Mucosa of descending colon (tissue), 3 donors: Measurements from ENCODE around the gene KL. TPM values are rescaled to one million over a fixed set of nuclear protein-coding genes. Genes with fewer than 3 reads are reported as not detected.
A peak's percentile ranks its signal among the peaks of the same experiment; 100 is the strongest.

ENCODE experiments used
- ATAC-seq: fragments of 200-7000 bp; cut with Tn5 transposase; one replicate; pipeline ENCODE4 v1.9.1; 2020; ENCODE audit warnings: mild to moderate bottlenecking, moderate library complexity
- DNase-seq, 3 donors: peaks; one replicate each; pipeline ENCODE4 v3.0.0-alpha.2; 2020
- H3K36me3 ChIP-seq: fragments of 200-600 bp; one replicate; pipeline ENCODE4 v1.8.0; 2021; ENCODE audit warnings: low read depth, mild to moderate bottlenecking
- H3K4me1 ChIP-seq: fragments of 200-600 bp; one replicate; pipeline ENCODE4 v1.8.0; 2021; ENCODE audit warnings: low read depth, mild to moderate bottlenecking
- H3K4me3 ChIP-seq: fragments of 200-600 bp; one replicate; pipeline ENCODE4 v1.8.0; 2021; ENCODE audit warnings: mild to moderate bottlenecking
- H3K9me3 ChIP-seq: fragments of 200-600 bp; one replicate; pipeline ENCODE4 v1.8.0; 2021; ENCODE audit warnings: mild to moderate bottlenecking
- intact Hi-C, 2 donors: fragments of 100-400 bp; cut with DNase I in 1 of 2; cut with micrococcal nuclease in 1 of 2; formaldehyde crosslinking; loops; one replicate each; pipeline versions ENCODE4 v1.11.0 to v1.11.1; 2022; cut with DNase I, micrococcal nuclease
- total RNA-seq, 3 donors: library from RNA; stranded (reverse); fragmentation: NEBNext Ultra II Directional in 2 of 3; extraction: Animal tissue kit (Norgen Biotek cat#: 25700) in 2 of 3; gene quantifications; one replicate each; pipeline versions ENCODE4 v1.2.1 to v1.2.4, GENCODE V29; 2021 to 2023
- TF ChIP-seq, protein P1 (sequence below): fragments of 200-600 bp; IDR thresholded peaks from one replicate; pipeline ENCODE4 v1.8.0; 2022; ENCODE audit warnings: antibody characterized with exemption, mild to moderate bottlenecking
- donor health status: DM: no; HTN: no; CAD: no; lungs with moderate emphysema.
- donor health status: DM: no; HTN: no; CAD: no.
- donor health status: DM: no; HTN: yes; CAD: no.

KL gene
- total RNA-seq, 3 donors from 2014 or later, result 0.63 to 6.0 (median 0.84) TPM

GRCh38 chr13:33008946-33009722 is 7.1 kb upstream of the KL start:
- Histone ChIP-seq H3K9me3 (peaks cover 8% of the 10 kb centered on the region), H3K4me3 (no peak overlapping the region), H3K4me1 (no peaks in the 10 kb centered on the region), H3K36me3 (no peaks in the 10 kb centered on the region)
- ATAC-seq, result no peak
- DNase-seq, result no peak
- TF ChIP-seq, protein P1, sequence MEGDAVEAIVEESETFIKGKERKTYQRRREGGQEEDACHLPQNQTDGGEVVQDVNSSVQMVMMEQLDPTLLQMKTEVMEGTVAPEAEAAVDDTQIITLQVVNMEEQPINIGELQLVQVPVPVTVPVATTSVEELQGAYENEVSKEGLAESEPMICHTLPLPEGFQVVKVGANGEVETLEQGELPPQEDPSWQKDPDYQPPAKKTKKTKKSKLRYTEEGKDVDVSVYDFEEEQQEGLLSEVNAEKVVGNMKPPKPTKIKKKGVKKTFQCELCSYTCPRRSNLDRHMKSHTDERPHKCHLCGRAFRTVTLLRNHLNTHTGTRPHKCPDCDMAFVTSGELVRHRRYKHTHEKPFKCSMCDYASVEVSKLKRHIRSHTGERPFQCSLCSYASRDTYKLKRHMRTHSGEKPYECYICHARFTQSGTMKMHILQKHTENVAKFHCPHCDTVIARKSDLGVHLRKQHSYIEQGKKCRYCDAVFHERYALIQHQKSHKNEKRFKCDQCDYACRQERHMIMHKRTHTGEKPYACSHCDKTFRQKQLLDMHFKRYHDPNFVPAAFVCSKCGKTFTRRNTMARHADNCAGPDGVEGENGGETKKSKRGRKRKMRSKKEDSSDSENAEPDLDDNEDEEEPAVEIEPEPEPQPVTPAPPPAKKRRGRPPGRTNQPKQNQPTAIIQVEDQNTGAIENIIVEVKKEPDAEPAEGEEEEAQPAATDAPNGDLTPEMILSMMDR, result no peak
- intact Hi-C loops, result no loop called here

- no peak overlapping the region for H3K4me3 ChIP-seq
- ATAC-seq (no peak), DNase-seq (no peak)
- intact Hi-C loops, result no loop called here
- TF ChIP-seq, protein P1, result no peak
- H3K9me3 ChIP-seq, result peaks cover 8% of the 10 kb centered on the region
- no peaks in the 10 kb centered on the region for H3K36me3 ChIP-seq
- peaks cover 4% of the 10 kb centered on the region for H3K4me1 ChIP-seq
Measured at GRCh38 chr13:33011828-33012470, 4.3 kb upstream of the KL start.

- no peak for ATAC-seq
- Histone ChIP-seq H3K4me1 (peaks cover 4% of the 10 kb centered on the region), H3K9me3 (no peaks in the 10 kb centered on the region), H3K4me3 (no peak overlapping the region), H3K36me3 (no peaks in the 10 kb centered on the region)
- TF ChIP-seq, protein P1, result no peak
- intact Hi-C loops, result no loop called here
- no peak for DNase-seq
Measured at GRCh38 chr13:33014291-33014690, 1.9 kb upstream of the KL start.

GRCh38 chr13:33015241-33015668 is 968 bp upstream of the KL start:
- Histone ChIP-seq H3K9me3 (no peaks in the 10 kb centered on the region), H3K4me3 (no peak overlapping the region), H3K36me3 (no peaks in the 10 kb centered on the region), H3K4me1 (peaks cover 4% of the 10 kb centered on the region)
- DNase-seq (no peak), ATAC-seq (no peak)
- intact Hi-C loops, result no loop called here
- TF ChIP-seq, protein P1, result no peak

DNA sequence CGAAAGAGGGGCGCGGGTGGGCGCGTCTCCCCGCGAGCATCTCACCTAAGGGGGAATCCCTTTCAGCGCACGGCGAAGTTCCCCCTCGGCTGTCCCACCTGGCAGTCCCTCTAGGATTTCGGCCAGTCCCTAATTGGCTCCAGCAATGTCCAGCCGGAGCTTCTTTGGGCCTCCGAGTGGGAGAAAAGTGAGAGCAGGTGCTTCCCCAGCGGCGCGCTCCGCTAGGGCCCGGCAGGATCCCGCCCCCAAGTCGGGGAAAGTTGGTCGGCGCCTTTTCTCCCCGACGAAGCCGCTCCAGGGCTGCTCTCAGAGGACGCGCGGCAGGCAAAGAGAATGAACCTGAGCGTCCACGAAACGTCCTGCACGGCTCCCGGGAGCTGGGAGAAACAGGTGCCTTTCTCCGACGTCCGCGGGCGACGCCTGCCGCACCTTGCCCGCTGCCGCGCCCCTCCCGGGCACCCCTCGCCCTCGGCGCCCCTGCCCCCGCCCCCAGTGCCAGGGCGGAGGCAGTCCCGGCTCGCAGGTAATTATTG is 366 bp upstream of the KL start:
- Histone ChIP-seq H3K36me3 (no peaks in the 10 kb centered on the region), H3K4me1 (peaks cover 4% of the 10 kb centered on the region), H3K4me3 (no peak overlapping the region), H3K9me3 (no peaks in the 10 kb centered on the region)
- TF ChIP-seq, protein P1, result no peak
- DNase-seq (peak; percentile 25 to 73 (median 50)), ATAC-seq (peak; percentile 45)
- intact Hi-C loops, result no loop called here
